HepG2 (cell line): ENCODE data around the gene POGK.

Experiments used
- PATZ1 ChIP-seq: sonication (generic); formaldehyde crosslinking; IDR thresholded peaks from 2 replicates; pipeline ENCODE4 v1.4.0; 2020; ENCODE audit warnings: missing genetic modification reagents
- ZNF292 ChIP-seq: sonication (generic); formaldehyde crosslinking; IDR thresholded peaks from 2 replicates; pipeline ENCODE4 v1.8.1; 2022; ENCODE audit warnings: mild to moderate bottlenecking, low read depth, missing genetic modification reagents, borderline replicate concordance

DNA sequence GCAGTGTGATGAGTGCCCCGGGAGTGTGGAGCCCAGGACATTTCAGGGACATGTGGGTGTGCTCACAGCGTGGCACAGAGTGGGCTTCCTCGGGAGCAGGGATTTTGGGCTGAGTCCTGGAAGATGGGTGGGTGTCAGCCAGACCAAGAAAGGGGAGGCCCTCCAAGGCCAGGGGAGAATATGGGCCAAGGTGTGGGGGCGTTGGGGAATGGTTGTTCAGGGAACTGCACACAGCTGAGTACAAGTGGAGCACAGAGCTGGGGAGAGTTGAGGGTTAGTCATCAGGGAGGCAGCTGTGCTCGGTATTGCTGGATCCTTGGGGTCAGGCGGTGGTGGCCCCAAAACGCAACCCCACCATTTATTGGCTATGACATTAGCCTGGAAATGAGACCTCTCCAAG is 5.5 kb downstream of the POGK start:
- TF ChIP-seq ZNF292 (CRISPR knock-in tag) (no peak), PATZ1 (CRISPR knock-in tag) (no peak)
